ENCODE measurements around the gene AQP2. TPM values are rescaled to one million over a fixed set of nuclear protein-coding genes. Genes with fewer than 3 reads are reported as not detected.

Gene AQP2
- total and polyA plus RNA-seq, 2 of the 13 experiments (the other 11 are each of a cell fraction or from before 2014, with no cell fraction given), result not detected

- TF ChIP-seq SMARCE1 (IDR thresholded peaks at IDR 0.05; ENCODE audit: borderline replicate concordance) (no peak), NRL (CRISPR knock-in tag; IDR thresholded peaks at IDR 0.05; ENCODE audit: borderline replicate concordance) (peak; percentile 36; the same call in 1 of the 2 replicates), SNAPC5 (CRISPR knock-in tag; IDR thresholded peaks at IDR 0.05; ENCODE audit: borderline replicate concordance) (no peak), PAWR (CRISPR knock-in tag; IDR thresholded peaks at IDR 0.05; ENCODE audit: borderline replicate concordance) (no peak), GABPB1 (CRISPR knock-in tag; IDR thresholded peaks at IDR 0.05) (peak; percentile 58; the same call in 1 of the 2 replicates), RFXAP (CRISPR knock-in tag; IDR thresholded peaks at IDR 0.05; ENCODE audit: borderline replicate concordance) (no peak), IRF1 (CRISPR knock-in tag; IDR thresholded peaks at IDR 0.05; ENCODE audit: low read depth) (no peak), ARNTL (CRISPR knock-in tag; IDR thresholded peaks at IDR 0.05) (no peak), ZFP36L2 (CRISPR knock-in tag; IDR thresholded peaks at IDR 0.05) (no peak), ZSCAN30 (CRISPR knock-in tag; IDR thresholded peaks at IDR 0.05) (no peak), ZNF260 (CRISPR knock-in tag; IDR thresholded peaks at IDR 0.05; ENCODE audit: borderline replicate concordance, low read depth) (no peak), ZNF800 (CRISPR knock-in tag; IDR thresholded peaks at IDR 0.05) (peak; percentile 77; the same call in 1 of the 2 replicates), ZBTB42 (CRISPR knock-in tag; IDR thresholded peaks at IDR 0.05) (no peak), ARID2 (CRISPR knock-in tag; IDR thresholded peaks at IDR 0.05; ENCODE audit: borderline replicate concordance) (no peak), TEAD3 (CRISPR knock-in tag; optimal IDR thresholded peaks at IDR 0.05; ENCODE audit: borderline replicate concordance) (peak; percentile 21), ZFP36 (IDR thresholded peaks at IDR 0.05; ENCODE audit: borderline replicate concordance, low read depth, low read length, partially characterized antibody) (no peak), ZNF782 (CRISPR knock-in tag; IDR thresholded peaks at IDR 0.05; ENCODE audit: borderline replicate concordance) (peak; percentile 30; the same call in 1 of the 2 replicates), ZNF264 (CRISPR knock-in tag; IDR thresholded peaks at IDR 0.05) (no peak), MBD4 (IDR thresholded peaks at IDR 0.05; ENCODE audit: borderline replicate concordance, low read length) (no peak), ZNF501 (CRISPR knock-in tag; IDR thresholded peaks at IDR 0.05) (peak; percentile 78), ZBTB14 (CRISPR knock-in tag; IDR thresholded peaks at IDR 0.05) (0 out of 2 replicates have a peak, but pooled peaks have one; percentile 41), ATAD3A (CRISPR knock-in tag; IDR thresholded peaks at IDR 0.05) (no peak), ZNF841 (CRISPR knock-in tag; IDR thresholded peaks at IDR 0.05; ENCODE audit: borderline replicate concordance) (no peak), WIZ (CRISPR knock-in tag; IDR thresholded peaks at IDR 0.05) (0 out of 2 replicates have a peak, but pooled peaks have one; percentile 77), HNRNPL (IDR thresholded peaks at IDR 0.05; ENCODE audit: low read depth, low read length) (no peak; the same call in 1 of the 2 replicates), CREB3 (CRISPR knock-in tag; IDR thresholded peaks at IDR 0.05) (no peak)
Measured at GRCh38 chr12:49967042-49967776, 16.7 kb downstream of the AQP2 start (continued).

All from HepG2 (cell line).